ENCODE data around the gene PRMT9.

PRMT9 gene

GRCh38 chr4:147633643-147634042 lies 50.3 kb downstream of the PRMT9 start (continued):
- TF ChIP-seq ZBTB10 (tag by site-specific recombination; IDR thresholded peaks at IDR 0.05): no peak
- TF ChIP-seq WT1 (tag by site-specific recombination; IDR thresholded peaks at IDR 0.05): no peak
- no peak for TF ChIP-seq ZFP37 (tag by site-specific recombination; IDR thresholded peaks at IDR 0.05)
- TF ChIP-seq GLIS2 (tag by site-specific recombination; IDR thresholded peaks at IDR 0.05): no peak
- no peak for TF ChIP-seq SCRT2 (tag by site-specific recombination; IDR thresholded peaks at IDR 0.05)
- TF ChIP-seq, protein P1, sequence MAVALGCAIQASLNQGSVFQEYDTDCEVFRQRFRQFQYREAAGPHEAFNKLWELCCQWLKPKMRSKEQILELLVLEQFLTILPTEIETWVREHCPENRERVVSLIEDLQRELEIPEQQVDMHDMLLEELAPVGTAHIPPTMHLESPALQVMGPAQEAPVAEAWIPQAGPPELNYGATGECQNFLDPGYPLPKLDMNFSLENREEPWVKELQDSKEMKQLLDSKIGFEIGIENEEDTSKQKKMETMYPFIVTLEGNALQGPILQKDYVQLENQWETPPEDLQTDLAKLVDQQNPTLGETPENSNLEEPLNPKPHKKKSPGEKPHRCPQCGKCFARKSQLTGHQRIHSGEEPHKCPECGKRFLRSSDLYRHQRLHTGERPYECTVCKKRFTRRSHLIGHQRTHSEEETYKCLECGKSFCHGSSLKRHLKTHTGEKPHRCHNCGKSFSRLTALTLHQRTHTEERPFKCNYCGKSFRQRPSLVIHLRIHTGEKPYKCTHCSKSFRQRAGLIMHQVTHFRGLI (tag by site-specific recombination; IDR thresholded peaks at IDR 0.05): no peak

GRCh38 chr4:147633113-147633512 lies 50.9 kb downstream of the PRMT9 start:
- CTCF ChIA-PET: interaction anchor here (1.6 kb wide), 1 partner anchor 234 kb away, joined by 4 read pairs; no protein-coding TSS in a partner anchor
- Histone ChIP-seq H3K36me3 (ENCODE audit: control insufficient read depth in 2 of 2, insufficient read depth in 1 of 2, low read length in 2 of 2) (peaks cover 24 to 79% of the 10 kb centered on the region in 2 experiments), H3K4me3 (ENCODE audit: low read depth, low read length) (no peak overlapping the region), H3K9me3 (ENCODE audit: control insufficient read depth, insufficient read depth, low read depth, low read length) (no peaks in the 10 kb centered on the region), H3K4me1 (ENCODE audit: control insufficient read depth, insufficient read depth, low read length) (no peaks in the 10 kb centered on the region), H3K27ac (ENCODE audit: extremely low read depth, low read depth, low read length) (no peak overlapping the region)
- TF ChIP-seq ZNF561 (tag by site-specific recombination; IDR thresholded peaks at IDR 0.05; ENCODE audit: borderline replicate concordance) (no peak), ZNF157 (tag by site-specific recombination; IDR thresholded peaks at IDR 0.05) (no peak), ZNF837 (tag by site-specific recombination; IDR thresholded peaks at IDR 0.05) (no peak), RBAK (tag by site-specific recombination; IDR thresholded peaks at IDR 0.05) (no peak), PRDM1 (tag by site-specific recombination; IDR thresholded peaks at IDR 0.05) (no peak), BCL11B (tag by site-specific recombination; IDR thresholded peaks at IDR 0.05; ENCODE audit: low read depth) (no peak), KLF9 (tag by site-specific recombination; IDR thresholded peaks at IDR 0.05; ENCODE audit: low read depth) (no peak), ZXDB (tag by site-specific recombination; IDR thresholded peaks at IDR 0.05) (no peak), ZNF768 (tag by site-specific recombination; IDR thresholded peaks at IDR 0.05) (no peak), ZNF692 (tag by site-specific recombination; IDR thresholded peaks at IDR 0.05) (no peak), KLF16 (tag by site-specific recombination; IDR thresholded peaks at IDR 0.05) (no peak), ZNF155 (tag by site-specific recombination; IDR thresholded peaks at IDR 0.05) (no peak), ZNF792 (tag by site-specific recombination; IDR thresholded peaks at IDR 0.05) (no peak), YY2 (tag by site-specific recombination; IDR thresholded peaks at IDR 0.05) (no peak), ZBTB7A (tag by site-specific recombination; IDR thresholded peaks at IDR 0.05; ENCODE audit: low read depth) (no peak), ZNF776 (tag by site-specific recombination; IDR thresholded peaks at IDR 0.05; ENCODE audit: borderline replicate concordance) (no peak)
- POLR2A ChIA-PET: no interaction called here
